GM19240 (cell line): ENCODE measurements around the gene TAP1.
"Not testable (repeated sequence)": the region's sequence is repeated elsewhere in the genome, so short reads cannot be mapped to it uniquely, and the experiment has no call there.

Experiments
- DNase-seq: peaks from one replicate; pipeline ENCODE4 v3.0.0; 2011; ENCODE audit warnings: low spot score; ENCODE audit not compliant: insufficient read length

Gene TAP1

GRCh38 chr6:32807020-32807580, 46.4 kb downstream of the TAP1 start:
- no peak for DNase-seq

GRCh38 chr6:32805404-32805803, 48.1 kb downstream of the TAP1 start:
- not testable (repeated sequence) for DNase-seq

- no peak for DNase-seq
Observed at GRCh38 chr6:32803416-32803815, 50.1 kb downstream of the TAP1 start.

- DNase-seq: no peak
Observed at GRCh38 chr6:32799740-32800139, 53.8 kb downstream of the TAP1 start.

- DNase-seq: no peak
Observed at GRCh38 chr6:32799168-32799567, 54.3 kb downstream of the TAP1 start.

GRCh38 chr6:32796848-32797776, 56.4 kb downstream of the TAP1 start:
- no peak for DNase-seq
